ENCODE measurements around the gene MEGF9. TPM values are rescaled to one million over a fixed set of nuclear protein-coding genes. Genes with fewer than 3 reads are reported as not detected.
A peak's percentile ranks its signal among the peaks of the same experiment; 100 is the strongest.

The MEGF9 gene
- total RNA-seq, 1 donor from 2014 or later, result 2.6 TPM

DNA sequence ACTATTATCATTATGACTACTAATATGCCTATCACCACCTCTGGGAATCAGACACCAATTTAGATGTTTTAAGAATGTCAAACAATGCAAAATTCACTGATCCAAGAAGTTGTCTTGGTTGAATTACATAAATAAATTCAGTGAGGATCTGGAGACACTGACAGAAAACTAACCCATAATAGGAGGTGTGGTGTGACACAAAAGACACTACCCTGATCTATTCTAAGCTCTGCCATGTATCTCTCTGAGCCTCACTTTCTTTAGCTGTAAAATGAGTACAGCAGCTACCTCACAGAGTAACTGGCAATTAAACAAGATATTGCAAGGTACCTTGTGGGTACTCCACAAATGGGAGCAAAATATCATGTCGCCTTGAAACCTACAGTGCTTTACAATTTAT lies 141.8 kb downstream of the MEGF9 start:
- DNase-seq (ENCODE audit: low spot score), result no peak
- peaks cover 2% of the 10 kb centered on the region for H3K27me3 Mint-ChIP-seq (ENCODE audit: unreplicated experiment)
- H3K9me3 Mint-ChIP-seq (ENCODE audit: unreplicated experiment), result no peaks in the 10 kb centered on the region
- no peaks in the 10 kb centered on the region for H3K4me1 Mint-ChIP-seq (ENCODE audit: unreplicated experiment)
- no peak overlapping the region for H3K4me3 Mint-ChIP-seq (ENCODE audit: unreplicated experiment)
- H3K36me3 Mint-ChIP-seq (ENCODE audit: low read depth, unreplicated experiment), result peaks cover 19% of the 10 kb centered on the region
- H3K27ac Mint-ChIP-seq (ENCODE audit: unreplicated experiment), result no peak overlapping the region
- TF ChIP-seq, protein P1, sequence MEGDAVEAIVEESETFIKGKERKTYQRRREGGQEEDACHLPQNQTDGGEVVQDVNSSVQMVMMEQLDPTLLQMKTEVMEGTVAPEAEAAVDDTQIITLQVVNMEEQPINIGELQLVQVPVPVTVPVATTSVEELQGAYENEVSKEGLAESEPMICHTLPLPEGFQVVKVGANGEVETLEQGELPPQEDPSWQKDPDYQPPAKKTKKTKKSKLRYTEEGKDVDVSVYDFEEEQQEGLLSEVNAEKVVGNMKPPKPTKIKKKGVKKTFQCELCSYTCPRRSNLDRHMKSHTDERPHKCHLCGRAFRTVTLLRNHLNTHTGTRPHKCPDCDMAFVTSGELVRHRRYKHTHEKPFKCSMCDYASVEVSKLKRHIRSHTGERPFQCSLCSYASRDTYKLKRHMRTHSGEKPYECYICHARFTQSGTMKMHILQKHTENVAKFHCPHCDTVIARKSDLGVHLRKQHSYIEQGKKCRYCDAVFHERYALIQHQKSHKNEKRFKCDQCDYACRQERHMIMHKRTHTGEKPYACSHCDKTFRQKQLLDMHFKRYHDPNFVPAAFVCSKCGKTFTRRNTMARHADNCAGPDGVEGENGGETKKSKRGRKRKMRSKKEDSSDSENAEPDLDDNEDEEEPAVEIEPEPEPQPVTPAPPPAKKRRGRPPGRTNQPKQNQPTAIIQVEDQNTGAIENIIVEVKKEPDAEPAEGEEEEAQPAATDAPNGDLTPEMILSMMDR (IDR thresholded peaks at IDR 0.05; ENCODE audit: unreplicated experiment), result no peak

DNA sequence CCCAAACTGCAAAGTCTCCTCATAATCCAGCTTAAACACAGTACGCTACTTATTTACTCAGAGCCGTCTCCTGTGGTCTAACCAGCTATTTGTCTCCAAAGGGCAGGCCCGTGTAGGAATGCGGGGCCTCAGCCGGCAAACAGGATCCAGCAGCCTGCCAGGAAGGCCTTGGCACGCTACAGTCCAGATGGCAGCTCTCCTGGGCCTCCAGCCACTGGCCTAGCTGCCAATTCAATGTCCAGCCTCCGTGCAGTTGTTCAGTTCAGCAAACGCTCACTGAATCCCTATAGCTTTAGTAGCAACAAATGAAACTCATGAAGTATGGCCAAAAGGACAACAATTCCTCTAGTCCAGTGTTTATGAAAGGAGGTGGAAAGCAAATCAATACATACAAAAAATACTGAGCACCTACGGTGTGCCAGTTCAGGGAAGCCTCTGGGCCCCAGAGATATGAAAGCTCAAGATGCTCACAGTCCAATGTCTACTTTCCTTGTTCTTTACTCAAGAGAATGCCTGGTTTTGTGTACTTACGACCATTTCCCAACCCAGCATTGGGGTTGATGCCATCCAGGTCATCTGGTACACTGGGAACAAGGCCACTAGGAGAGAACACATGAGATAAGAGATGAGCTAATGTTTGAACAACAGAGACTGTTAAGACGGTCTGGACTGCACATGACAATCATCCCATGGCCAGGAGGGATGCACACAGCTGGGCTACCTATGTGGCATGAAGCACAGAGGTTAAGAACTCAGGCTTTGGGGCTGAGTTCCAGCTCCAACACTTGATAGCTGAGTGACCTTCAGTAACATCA lies 142.6 kb downstream of the MEGF9 start:
- TF ChIP-seq, protein P1 (IDR thresholded peaks at IDR 0.05; ENCODE audit: unreplicated experiment), result no peak
- H3K27me3 Mint-ChIP-seq (ENCODE audit: unreplicated experiment), result peaks cover 2% of the 10 kb centered on the region
- no peak overlapping the region for H3K4me3 Mint-ChIP-seq (ENCODE audit: unreplicated experiment)
- H3K4me1 Mint-ChIP-seq (ENCODE audit: unreplicated experiment), result no peaks in the 10 kb centered on the region
- peaks cover 19% of the 10 kb centered on the region for H3K36me3 Mint-ChIP-seq (ENCODE audit: low read depth, unreplicated experiment)
- H3K27ac Mint-ChIP-seq (ENCODE audit: unreplicated experiment), result no peak overlapping the region
- no peak for DNase-seq (ENCODE audit: low spot score)
- H3K9me3 Mint-ChIP-seq (ENCODE audit: unreplicated experiment), result no peaks in the 10 kb centered on the region

DNA sequence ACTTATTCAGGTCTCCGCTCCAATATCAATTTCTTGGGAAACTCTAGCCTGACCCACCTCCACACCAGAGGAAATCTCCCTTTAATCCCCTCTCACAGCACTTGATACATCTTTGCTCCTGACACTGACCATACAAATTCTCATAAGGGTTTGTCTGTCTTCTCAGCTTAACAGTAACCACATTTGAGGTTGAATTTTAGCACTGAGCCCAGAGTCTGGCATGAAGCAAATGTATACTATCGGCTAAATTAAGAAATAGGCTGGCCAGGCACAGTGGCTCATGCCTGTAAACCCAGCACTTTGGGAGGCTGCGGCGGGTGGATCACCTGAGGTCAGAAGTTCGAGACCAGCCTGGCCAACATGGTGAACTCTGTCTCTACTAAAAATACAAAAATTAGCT lies 144.0 kb downstream of the MEGF9 start:
- TF ChIP-seq, protein P1 (IDR thresholded peaks at IDR 0.05; ENCODE audit: unreplicated experiment), result no peak
- Mint-ChIP-seq H3K36me3 (ENCODE audit: low read depth, unreplicated experiment) (peaks cover 30% of the 10 kb centered on the region), H3K9me3 (ENCODE audit: unreplicated experiment) (no peaks in the 10 kb centered on the region), H3K4me1 (ENCODE audit: unreplicated experiment) (no peaks in the 10 kb centered on the region), H3K27ac (ENCODE audit: unreplicated experiment) (no peak overlapping the region), H3K4me3 (ENCODE audit: unreplicated experiment) (no peak overlapping the region), H3K27me3 (ENCODE audit: unreplicated experiment) (peaks cover 2% of the 10 kb centered on the region)
- DNase-seq (ENCODE audit: low spot score), result no peak

DNA sequence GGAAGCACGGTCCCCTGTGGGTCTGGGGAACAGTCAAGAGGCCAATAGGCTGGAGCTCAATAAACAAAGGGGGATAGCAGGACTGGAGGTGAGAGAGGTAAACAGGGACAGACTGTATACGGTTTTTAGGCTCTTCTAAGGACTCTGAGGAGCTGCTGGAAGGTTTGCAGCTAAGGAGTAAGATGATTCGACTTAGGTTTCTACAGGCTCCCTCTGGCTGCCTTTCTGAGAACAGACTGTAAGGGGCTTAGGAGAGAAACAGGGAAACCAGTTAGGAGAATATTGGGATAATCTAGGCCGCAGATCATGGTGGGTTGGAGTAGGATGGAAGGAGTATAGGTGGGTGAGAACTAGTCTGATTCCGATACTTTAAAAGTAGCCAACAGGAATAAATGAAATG lies 144.7 kb downstream of the MEGF9 start:
- H3K9me3 Mint-ChIP-seq (ENCODE audit: unreplicated experiment), result no peaks in the 10 kb centered on the region
- H3K27me3 Mint-ChIP-seq (ENCODE audit: unreplicated experiment), result peaks cover 3% of the 10 kb centered on the region
- H3K27ac Mint-ChIP-seq (ENCODE audit: unreplicated experiment), result no peak overlapping the region
- DNase-seq (ENCODE audit: low spot score), result no peak
- peaks cover 33% of the 10 kb centered on the region for H3K36me3 Mint-ChIP-seq (ENCODE audit: low read depth, unreplicated experiment)
- no peaks in the 10 kb centered on the region for H3K4me1 Mint-ChIP-seq (ENCODE audit: unreplicated experiment)
- TF ChIP-seq, protein P1 (IDR thresholded peaks at IDR 0.05; ENCODE audit: unreplicated experiment), result no peak
- peak overlapping the region; percentile 0 for H3K4me3 Mint-ChIP-seq (ENCODE audit: unreplicated experiment)

DNA sequence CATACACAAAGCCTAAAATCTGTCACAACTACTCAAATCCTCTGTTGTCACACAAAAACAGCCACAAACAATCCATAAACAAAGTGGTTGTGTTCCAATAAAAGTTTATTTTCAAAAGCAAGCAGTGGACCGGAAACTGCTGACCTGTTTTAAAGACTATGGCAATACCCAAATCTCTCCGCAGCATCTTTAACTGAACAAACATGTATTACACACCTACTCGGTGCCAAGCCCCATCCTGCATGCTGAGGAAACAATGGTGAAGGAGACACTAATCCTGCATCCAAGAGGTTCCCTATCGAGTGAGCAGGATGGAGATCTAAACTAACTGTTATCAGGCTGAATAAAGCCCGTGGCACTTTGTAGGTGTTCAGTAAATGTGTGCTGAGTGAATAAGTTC lies 145.5 kb downstream of the MEGF9 start:
- Mint-ChIP-seq H3K9me3 (ENCODE audit: unreplicated experiment) (no peaks in the 10 kb centered on the region), H3K4me1 (ENCODE audit: unreplicated experiment) (peaks cover 3% of the 10 kb centered on the region), H3K27me3 (ENCODE audit: unreplicated experiment) (peaks cover 3% of the 10 kb centered on the region), H3K27ac (ENCODE audit: unreplicated experiment) (no peak overlapping the region), H3K36me3 (ENCODE audit: low read depth, unreplicated experiment) (peaks cover 34% of the 10 kb centered on the region), H3K4me3 (ENCODE audit: unreplicated experiment) (no peak overlapping the region)
- TF ChIP-seq, protein P1 (IDR thresholded peaks at IDR 0.05; ENCODE audit: unreplicated experiment), result no peak
- DNase-seq (ENCODE audit: low spot score), result no peak
